WTC11 (cell line): Measurements from ENCODE around the gene STT3A.

Source experiments
- ZNF232 ChIP-seq: sonication (generic); formaldehyde crosslinking; IDR thresholded peaks from 2 replicates; pipeline ENCODE4 v1.8.0; 2022; ENCODE audit warnings: mild to moderate bottlenecking, missing genetic modification reagents
- TF ChIP-seq, protein P1 (sequence below): fragments of 200-600 bp; IDR thresholded peaks from 2 replicates; pipeline ENCODE4 v1.8.0; 2022; ENCODE audit warnings: antibody characterized with exemption

DNA sequence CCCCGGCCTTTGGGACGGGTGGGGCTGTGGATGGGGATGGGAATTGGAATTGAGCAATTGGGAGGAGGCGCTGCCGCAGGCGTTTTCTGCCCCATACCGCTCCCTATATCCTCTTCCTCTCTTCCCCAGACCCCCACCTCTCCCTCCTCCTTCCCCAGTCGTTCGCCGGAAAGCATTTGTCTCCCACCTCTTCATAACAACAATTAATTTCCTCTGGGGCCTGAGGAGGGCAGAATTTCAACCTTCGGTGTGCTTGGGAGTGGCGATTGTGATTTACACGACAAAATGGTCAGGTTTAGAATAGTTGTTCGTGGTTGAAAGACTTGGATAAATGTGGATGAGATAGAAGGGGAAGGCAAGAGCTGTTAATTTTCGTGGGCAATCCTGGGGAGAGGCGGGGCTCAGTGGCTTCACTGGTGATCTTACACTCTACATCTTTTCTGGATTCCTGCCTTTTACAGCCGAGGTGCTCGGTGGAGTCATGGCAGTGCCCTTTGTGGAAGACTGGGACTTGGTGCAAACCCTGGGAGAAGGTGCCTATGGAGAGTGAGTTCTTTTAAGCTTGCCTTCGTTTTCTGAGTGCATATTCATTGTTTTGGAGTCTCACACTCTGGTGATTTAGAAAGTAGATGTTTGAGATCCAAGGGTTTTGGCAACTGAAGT is 33.8 kb downstream of the STT3A start:
- TF ChIP-seq, protein P1, sequence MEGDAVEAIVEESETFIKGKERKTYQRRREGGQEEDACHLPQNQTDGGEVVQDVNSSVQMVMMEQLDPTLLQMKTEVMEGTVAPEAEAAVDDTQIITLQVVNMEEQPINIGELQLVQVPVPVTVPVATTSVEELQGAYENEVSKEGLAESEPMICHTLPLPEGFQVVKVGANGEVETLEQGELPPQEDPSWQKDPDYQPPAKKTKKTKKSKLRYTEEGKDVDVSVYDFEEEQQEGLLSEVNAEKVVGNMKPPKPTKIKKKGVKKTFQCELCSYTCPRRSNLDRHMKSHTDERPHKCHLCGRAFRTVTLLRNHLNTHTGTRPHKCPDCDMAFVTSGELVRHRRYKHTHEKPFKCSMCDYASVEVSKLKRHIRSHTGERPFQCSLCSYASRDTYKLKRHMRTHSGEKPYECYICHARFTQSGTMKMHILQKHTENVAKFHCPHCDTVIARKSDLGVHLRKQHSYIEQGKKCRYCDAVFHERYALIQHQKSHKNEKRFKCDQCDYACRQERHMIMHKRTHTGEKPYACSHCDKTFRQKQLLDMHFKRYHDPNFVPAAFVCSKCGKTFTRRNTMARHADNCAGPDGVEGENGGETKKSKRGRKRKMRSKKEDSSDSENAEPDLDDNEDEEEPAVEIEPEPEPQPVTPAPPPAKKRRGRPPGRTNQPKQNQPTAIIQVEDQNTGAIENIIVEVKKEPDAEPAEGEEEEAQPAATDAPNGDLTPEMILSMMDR: no peak
- TF ChIP-seq ZNF232 (CRISPR knock-in tag): no peak
